Mucosa of rectum (tissue), 2 donors: ENCODE data around the gene KRT78.

Experiments used
- H3K27ac ChIP-seq, 2 donors: one replicate each; pipeline ENCODE4 v1.7.0; 2013; ENCODE audit warnings: inconsistent platforms in 2 of 2, low read depth in 2 of 2, low read length in 2 of 2
- H3K27me3 ChIP-seq, 2 donors: one replicate each; pipeline ENCODE4 v1.7.0; 2013; ENCODE audit warnings: low read length in 2 of 2; ENCODE audit not compliant: control insufficient read depth in 2 of 2, insufficient read depth in 2 of 2
- H3K36me3 ChIP-seq, 2 donors: one replicate each; pipeline ENCODE4 v1.7.0; 2013; ENCODE audit warnings: low read length in 2 of 2; ENCODE audit not compliant: control insufficient read depth in 2 of 2, insufficient read depth in 2 of 2
- H3K4me1 ChIP-seq, 2 donors: one replicate each; pipeline ENCODE4 v1.7.0; 2013; ENCODE audit warnings: low read length in 2 of 2, mild to moderate bottlenecking in 1 of 2; ENCODE audit not compliant: control insufficient read depth in 2 of 2, insufficient read depth in 2 of 2
- H3K4me3 ChIP-seq, 2 donors: one replicate each; pipeline ENCODE4 v1.7.0; 2013; ENCODE audit warnings: low read length in 2 of 2
- H3K9ac ChIP-seq, 2 donors: one replicate each; pipeline ENCODE4 v1.7.0; 2013; ENCODE audit warnings: low read length in 2 of 2, low read depth in 1 of 2, mild to moderate bottlenecking in 1 of 2
- H3K9me3 ChIP-seq, 2 donors: one replicate each; pipeline ENCODE4 v1.7.0; 2013; ENCODE audit warnings: low read length in 2 of 2; ENCODE audit not compliant: control insufficient read depth in 2 of 2
- donor health status: healthy.
- donor health status: Normal muscosa, but diverticular disease.

The KRT78 gene

GRCh38 chr12:52871291-52872039 is 22.7 kb upstream of the KRT78 start:
- H3K27ac ChIP-seq = peak overlapping the region; percentile 92 to 98
- no peaks in the 10 kb centered on the region for H3K9me3 ChIP-seq
- H3K36me3 ChIP-seq = no peaks in the 10 kb centered on the region
- H3K4me1 ChIP-seq = peaks cover 54 to 59% of the 10 kb centered on the region in 2 donors
- no peak overlapping the region for H3K4me3 ChIP-seq
- H3K27me3 ChIP-seq = no peaks in the 10 kb centered on the region
- H3K9ac ChIP-seq = peak overlapping the region; percentile 79 to 87

GRCh38 chr12:52870361-52871290 is 21.8 kb upstream of the KRT78 start:
- peak overlapping the region; percentile 28 to 46 for H3K4me3 ChIP-seq
- peak overlapping the region; percentile 92 to 98 for H3K27ac ChIP-seq
- no peaks in the 10 kb centered on the region for H3K9me3 ChIP-seq
- H3K36me3 ChIP-seq = no peaks in the 10 kb centered on the region
- no peaks in the 10 kb centered on the region for H3K27me3 ChIP-seq
- peaks cover 48 to 54% of the 10 kb centered on the region in 2 donors for H3K4me1 ChIP-seq
- H3K9ac ChIP-seq = peak overlapping the region; percentile 79 to 87

- Histone ChIP-seq H3K9ac (peak overlapping the region in 1 of 2 donors; percentile 24), H3K9me3 (no peaks in the 10 kb centered on the region), H3K4me3 (no peak overlapping the region), H3K27me3 (no peaks in the 10 kb centered on the region), H3K27ac (peak overlapping the region in 1 of 2 donors; percentile 57), H3K36me3 (no peaks in the 10 kb centered on the region), H3K4me1 (peaks cover 27 to 32% of the 10 kb centered on the region in 2 donors)
Measured at GRCh38 chr12:52867642-52868041, 18.8 kb upstream of the KRT78 start.

GRCh38 chr12:52867152-52867551 is 18.4 kb upstream of the KRT78 start:
- Histone ChIP-seq H3K9ac (peak overlapping the region in 1 of 2 donors; percentile 24), H3K36me3 (no peaks in the 10 kb centered on the region), H3K27me3 (no peaks in the 10 kb centered on the region), H3K9me3 (no peaks in the 10 kb centered on the region), H3K4me3 (no peak overlapping the region), H3K4me1 (peaks cover 22 to 27% of the 10 kb centered on the region in 2 donors), H3K27ac (peak overlapping the region in 1 of 2 donors; percentile 57)

- H3K27ac ChIP-seq = no peak overlapping the region
- H3K36me3 ChIP-seq = no peaks in the 10 kb centered on the region
- H3K27me3 ChIP-seq = no peaks in the 10 kb centered on the region
- H3K9ac ChIP-seq = no peak overlapping the region
- H3K9me3 ChIP-seq = no peaks in the 10 kb centered on the region
- H3K4me3 ChIP-seq = no peak overlapping the region
- H3K4me1 ChIP-seq = peaks cover 4 to 9% of the 10 kb centered on the region in 2 donors
Measured at GRCh38 chr12:52865090-52865944, 16.5 kb upstream of the KRT78 start.

- Histone ChIP-seq H3K4me3 (no peak overlapping the region), H3K9me3 (no peaks in the 10 kb centered on the region)
Measured at GRCh38 chr12:52862023-52862422, 13.2 kb upstream of the KRT78 start.

GRCh38 chr12:52861511-52861910 is 12.7 kb upstream of the KRT78 start:
- Histone ChIP-seq H3K36me3 (no peaks in the 10 kb centered on the region), H3K27ac (no peak overlapping the region), H3K9ac (no peak overlapping the region), H3K9me3 (no peaks in the 10 kb centered on the region), H3K27me3 (no peaks in the 10 kb centered on the region), H3K4me3 (no peak overlapping the region), H3K4me1 (no peaks in the 10 kb centered on the region)

More at GRCh38 chr12:52862023-52862422, 13.2 kb upstream of the KRT78 start:
- Histone ChIP-seq H3K36me3 (no peaks in the 10 kb centered on the region), H3K9ac (no peak overlapping the region), H3K27me3 (no peaks in the 10 kb centered on the region), H3K4me1 (peaks cover 0 to under 1% of the 10 kb centered on the region in 2 donors), H3K27ac (no peak overlapping the region)

- Histone ChIP-seq H3K4me3 (no peak overlapping the region), H3K36me3 (no peaks in the 10 kb centered on the region), H3K9me3 (no peaks in the 10 kb centered on the region), H3K9ac (no peak overlapping the region), H3K27ac (no peak overlapping the region), H3K4me1 (no peaks in the 10 kb centered on the region), H3K27me3 (no peaks in the 10 kb centered on the region)
Measured at GRCh38 chr12:52860102-52860823, 11.5 kb upstream of the KRT78 start.

- Histone ChIP-seq H3K4me1 (no peaks in the 10 kb centered on the region), H3K9me3 (no peaks in the 10 kb centered on the region), H3K9ac (no peak overlapping the region), H3K27ac (no peak overlapping the region), H3K36me3 (no peaks in the 10 kb centered on the region), H3K27me3 (peaks cover 0 to 4% of the 10 kb centered on the region in 2 donors), H3K4me3 (no peak overlapping the region)
Measured at GRCh38 chr12:52857500-52857899, 8.7 kb upstream of the KRT78 start.
